NCI-H82 treated with DMSO at 0.1 percent for 48 hours (cell line): ENCODE results near the gene CENPM.

Source experiments
- DNase-seq: peaks from one replicate; lab custom pipeline; 2025; ENCODE audit not compliant: unreplicated experiment; lab: John Stamatoyannopoulos, UW

The CENPM gene

GRCh38 chr22:41900652-41901312, 46.2 kb downstream of the CENPM start:
- no peak for DNase-seq

- DNase-seq = no peak
Measured at GRCh38 chr22:41899992-41900651, 46.8 kb downstream of the CENPM start.

- no peak for DNase-seq
Measured at GRCh38 chr22:41899110-41899509, 47.8 kb downstream of the CENPM start.

GRCh38 chr22:41898645-41899044, 48.3 kb downstream of the CENPM start:
- DNase-seq = no peak

GRCh38 chr22:41893591-41894375, 53.2 kb downstream of the CENPM start:
- DNase-seq = no peak

GRCh38 chr22:41892721-41893120, 54.2 kb downstream of the CENPM start:
- DNase-seq = no peak

GRCh38 chr22:41891407-41891806, 55.5 kb downstream of the CENPM start:
- no peak for DNase-seq
